HepG2 (cell line): ENCODE results near the gene CES3. TPM values are rescaled to one million over a fixed set of nuclear protein-coding genes. Genes with fewer than 3 reads are reported as not detected.
"Not testable (repeated sequence)": the region's sequence is repeated elsewhere in the genome, so short reads cannot be mapped to it uniquely, and the experiment has no call there.

Experiments used
- ATAC-seq: fragments of 200-7000 bp; cut with Tn5 transposase; 3 replicates; pipeline ENCODE4 v1.9.1; 2020; ENCODE audit warnings: mild to moderate bottlenecking, moderate library complexity
- BruUV-seq: library from RNA; stranded (reverse); fragments of 400-500 nt; replicated peaks from 2 replicates; lab custom pipeline; 2021; lab: Mats Ljungman, UMichigan
- CTCF ChIA-PET: fragments of 300-600 bp; formaldehyde crosslinking; extraction: SDS; loops from one replicate; lab custom pipeline; 2021; ENCODE audit warnings: low total read pairs, inconsistent platforms, low intra/inter-chr PET ratio; lab: Yijun Ruan, JAX
- POLR2A ChIA-PET: fragments of 350-600 bp; sonication (Branson Sonifier 250); formaldehyde crosslinking; loops from one replicate; lab custom pipeline; 2020; ENCODE audit warnings: antibody characterized with exemption, inconsistent platforms; lab: Yijun Ruan, JAX
- DNase-seq: peaks from one replicate; pipeline ENCODE4 v3.0.0-alpha.2; 2015; ENCODE audit warnings: low spot score
- FAIRE-seq: peaks from 3 replicates; lab custom pipeline; 2011; peaks lifted over from hg19 to GRCh38; lab: Jason Lieb, UNC
- H2AFZ ChIP-seq: one replicate; pipeline ENCODE4 v1.6.1; 2011; ENCODE audit warnings: low read length, inconsistent platforms
- H3K27ac ChIP-seq: fragments of 300-600 bp; 3 replicates; pipeline ENCODE4 v1.8.0; 2011; ENCODE audit warnings: mixed run types, mild to moderate bottlenecking, mixed read lengths, low read length, inconsistent platforms; ENCODE audit not compliant: insufficient read depth; ENCODE audit errors: extremely low read length
- H3K27me3 ChIP-seq, 2 experiments: fragments of 200-600 bp in 1 of 2; 2 replicates in 1 of 2; 3 replicates in 1 of 2; pipeline versions ENCODE4 v1.6.0 to v1.8.0; 2011; ENCODE audit warnings: low read length in 2 of 2, mild to moderate bottlenecking in 2 of 2, moderate library complexity in 2 of 2, inconsistent platforms in 1 of 2; ENCODE audit not compliant: insufficient read depth in 2 of 2, control insufficient read depth in 1 of 2
- H3K36me3 ChIP-seq, 2 experiments: fragments of 200-600 bp in 1 of 2; replicated peaks in 1 of 2; 2 replicates in 1 of 2; 3 replicates in 1 of 2; pipeline versions ENCODE4 v1.5.1 to v1.8.0; 2011; ENCODE audit warnings: low read length in 2 of 2, inconsistent platforms in 1 of 2; ENCODE audit not compliant: insufficient read depth in 2 of 2, control insufficient read depth in 1 of 2
- H3K4me1 ChIP-seq: 2 replicates; pipeline ENCODE4 v1.5.1; 2012; ENCODE audit warnings: low read length, inconsistent platforms; ENCODE audit not compliant: insufficient read depth
- H3K4me2 ChIP-seq: 2 replicates; pipeline ENCODE4 v1.6.0; 2011; ENCODE audit warnings: low read depth, low read length, inconsistent platforms
- H3K4me3 ChIP-seq, 3 experiments: fragments of 200-600 bp in 1 of 3; sonication (generic), shearing (Covaris generic) in 1 of 3; replicated peaks in 1 of 3; 2 replicates each; pipeline ENCODE4 v1.5.1; 2011 to 2016; ENCODE audit warnings: low read length in 3 of 3, inconsistent platforms in 2 of 3, low read depth in 2 of 3, mild to moderate bottlenecking in 2 of 3, control low read depth in 1 of 3, mixed read lengths in 1 of 3; ENCODE audit not compliant: insufficient read depth in 1 of 3
- H3K79me2 ChIP-seq: one replicate; pipeline ENCODE4 v1.6.1; 2011; ENCODE audit warnings: low read length, inconsistent platforms; ENCODE audit not compliant: insufficient read depth
- H3K9ac ChIP-seq: 2 replicates; pipeline ENCODE4 v1.6.0; 2011; ENCODE audit warnings: mild to moderate bottlenecking, low read depth, low read length, inconsistent platforms; ENCODE audit not compliant: insufficient read depth
- H3K9me3 ChIP-seq: 2 replicates; pipeline ENCODE4 v1.5.1; 2012; ENCODE audit warnings: mild to moderate bottlenecking, low read length
- H4K20me1 ChIP-seq: 2 replicates; pipeline ENCODE4 v1.6.0; 2011; ENCODE audit warnings: inconsistent platforms, mild to moderate bottlenecking, low read length, moderate library complexity; ENCODE audit not compliant: insufficient read depth
- KDM2A ChIP-seq: sonication (generic); formaldehyde crosslinking; IDR thresholded peaks from 2 replicates; pipeline ENCODE4 v1.4.0; 2020; ENCODE audit warnings: low read depth, missing genetic modification reagents, borderline replicate concordance
- KLF12 ChIP-seq: sonication (generic); formaldehyde crosslinking; IDR thresholded peaks from 2 replicates; pipeline ENCODE4 v1.4.0; 2020; ENCODE audit warnings: missing genetic modification reagents, borderline replicate concordance
- MEIS2 ChIP-seq: sonication (generic); formaldehyde crosslinking; IDR thresholded peaks from 2 replicates; pipeline ENCODE4 v1.9.0; 2021; ENCODE audit warnings: mild to moderate bottlenecking, missing genetic modification reagents
- MXD4 ChIP-seq: IDR thresholded peaks from 2 replicates; pipeline ENCODE4 v1.6.1; 2016; ENCODE audit warnings: mild to moderate bottlenecking, missing biosample characterization, missing genetic modification reagents
- SP1 ChIP-seq, 2 experiments: fragments of 450-650 bp in 1 of 2; sonication (generic) in 1 of 2; formaldehyde crosslinking in 1 of 2; IDR thresholded peaks; 2 replicates each; pipeline versions ENCODE4 v1.4.0 to v1.6.1; 2016 to 2020; ENCODE audit warnings: missing genetic modification reagents in 1 of 2
- TBP ChIP-seq: sonication (generic); formaldehyde crosslinking; IDR thresholded peaks from 2 replicates; pipeline ENCODE4 v1.5.0; 2020; ENCODE audit warnings: missing genetic modification reagents
- TBX2 ChIP-seq: sonication (generic); formaldehyde crosslinking; IDR thresholded peaks from 2 replicates; pipeline ENCODE4 v1.5.0; 2020; ENCODE audit warnings: missing genetic modification reagents, mild to moderate bottlenecking, borderline replicate concordance
- ZFP90 ChIP-seq: sonication (generic); formaldehyde crosslinking; IDR thresholded peaks from 2 replicates; pipeline ENCODE4 v1.8.0; 2022; ENCODE audit warnings: missing genetic modification reagents, mild to moderate bottlenecking, inconsistent platforms, borderline replicate concordance
- ZFY ChIP-seq: sonication (generic); formaldehyde crosslinking; IDR thresholded peaks from 2 replicates; pipeline ENCODE4 v1.4.0; 2020; ENCODE audit warnings: missing genetic modification reagents
- ZMYM3 ChIP-seq: sonication (generic); formaldehyde crosslinking; IDR thresholded peaks from 2 replicates; pipeline ENCODE4 v1.5.1; 2020; ENCODE audit warnings: mild to moderate bottlenecking, missing genetic modification reagents
- ZNF44 ChIP-seq: sonication (generic); formaldehyde crosslinking; IDR thresholded peaks from 2 replicates; pipeline ENCODE4 v1.5.1; 2020; ENCODE audit warnings: mild to moderate bottlenecking, missing genetic modification reagents
- ZNF552 ChIP-seq: sonication (generic); formaldehyde crosslinking; IDR thresholded peaks from 2 replicates; pipeline ENCODE4 v1.9.0; 2022; ENCODE audit warnings: missing genetic modification reagents, mild to moderate bottlenecking, borderline replicate concordance
- WGBS: methylation state at CpG from one replicate; pipeline ENCODE4 v1.1.6; 2017; ENCODE audit warnings: low lambda C conversion rate; 5-methylcytosine and 5-hydroxymethylcytosine counted together
- in situ Hi-C: cut with HindIII; loops from 2 replicates; pipeline ENCODE4 v1.10.0; 2017; ENCODE audit warnings: low pct_unique_long_range_greater_than_20kb; ENCODE audit not compliant: extremely low pct_ligation_motif_present
- intact Hi-C: fragments of 100-400 bp; cut with micrococcal nuclease; formaldehyde crosslinking; loops from one replicate; pipeline ENCODE4 v1.10.0; 2022; ENCODE audit not compliant: unreplicated experiment
- polyA plus RNA-seq, 8 experiments: library from polyadenylated mRNA; depleted of rRNA in 3 of 8; stranded (reverse) in 7 of 8; unstranded in 1 of 8; fragments of >200 nt; fragmentation: Illumina TruSeq in 4 of 8; extraction: Trizol in 4 of 8; gene quantifications; 2 replicates each; pipeline versions ENCODE4 v1.2.1 to v1.2.3, GENCODE V29; 2011 to 2016; ENCODE audit warnings: low read depth in 4 of 8, missing spikeins in 1 of 8, mixed read lengths in 1 of 8; ENCODE audit not compliant: insufficient read depth in 1 of 8
- total RNA-seq, 5 experiments: library from RNA; depleted of rRNA; stranded (reverse); fragments of >200 nt; fragmentation: Illumina TruSeq; extraction: Trizol; gene quantifications; 2 replicates each; pipeline ENCODE4 v1.2.3, GENCODE V29; 2016; ENCODE audit warnings: low read depth in 1 of 5
- TF ChIP-seq, protein P1 (sequence below): IDR thresholded peaks from 2 replicates; pipeline ENCODE4 v1.6.1; 2016; ENCODE audit warnings: low read depth
- TF ChIP-seq, protein P2 (sequence below): sonication (generic); formaldehyde crosslinking; IDR thresholded peaks from 2 replicates; pipeline ENCODE4 v1.4.0; 2020; ENCODE audit warnings: missing genetic modification reagents
- TF ChIP-seq, protein P3 (sequence below): sonication (generic); formaldehyde crosslinking; IDR thresholded peaks from 2 replicates; pipeline ENCODE4 v1.8.1; 2023; ENCODE audit warnings: missing genetic modification reagents, mild to moderate bottlenecking, borderline replicate concordance
- TF ChIP-seq, protein P4 (sequence below): sonication (generic); formaldehyde crosslinking; IDR thresholded peaks from 2 replicates; pipeline ENCODE4 v1.5.0; 2020; ENCODE audit warnings: mild to moderate bottlenecking, missing genetic modification reagents

CES3 gene
- total and polyA plus RNA-seq, 2 of the 13 experiments (the other 11 are each of a cell fraction or from before 2014, with no cell fraction given) = 6.6 to 17.4 TPM

DNA sequence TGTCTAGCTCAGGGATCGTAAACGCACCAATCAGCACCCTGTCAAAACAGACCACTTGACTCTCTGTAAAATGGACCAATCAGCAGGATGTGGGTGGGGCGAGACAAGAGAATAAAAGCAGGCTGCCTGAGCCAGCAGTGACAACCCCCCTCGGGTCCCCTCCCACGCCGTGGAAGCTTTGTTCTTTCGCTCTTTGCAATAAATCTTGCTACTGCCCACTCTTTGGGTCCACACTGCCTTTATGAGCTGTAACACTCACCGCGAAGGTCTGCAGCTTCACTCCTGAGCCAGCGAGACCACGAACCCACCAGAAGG is 13.8 kb downstream of the CES3 start (continued):
- not testable (repeated sequence) for TF ChIP-seq SP1 (IDR thresholded peaks at IDR 0.05)
- peak; percentile 24; the same call in 1 of the 2 replicates for TF ChIP-seq SP1 (CRISPR knock-in tag; IDR thresholded peaks at IDR 0.05)
- TF ChIP-seq, protein P1, sequence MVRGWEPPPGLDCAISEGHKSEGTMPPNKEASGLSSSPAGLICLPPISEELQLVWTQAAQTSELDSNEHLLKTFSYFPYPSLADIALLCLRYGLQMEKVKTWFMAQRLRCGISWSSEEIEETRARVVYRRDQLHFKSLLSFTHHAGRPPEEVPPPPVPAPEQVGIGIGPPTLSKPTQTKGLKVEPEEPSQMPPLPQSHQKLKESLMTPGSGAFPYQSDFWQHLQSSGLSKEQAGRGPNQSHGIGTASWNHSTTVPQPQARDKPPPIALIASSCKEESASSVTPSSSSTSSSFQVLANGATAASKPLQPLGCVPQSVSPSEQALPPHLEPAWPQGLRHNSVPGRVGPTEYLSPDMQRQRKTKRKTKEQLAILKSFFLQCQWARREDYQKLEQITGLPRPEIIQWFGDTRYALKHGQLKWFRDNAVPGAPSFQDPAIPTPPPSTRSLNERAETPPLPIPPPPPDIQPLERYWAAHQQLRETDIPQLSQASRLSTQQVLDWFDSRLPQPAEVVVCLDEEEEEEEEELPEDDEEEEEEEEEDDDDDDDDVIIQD = 0 out of 2 replicates have a peak, but pooled peaks have one; percentile 33

DNA sequence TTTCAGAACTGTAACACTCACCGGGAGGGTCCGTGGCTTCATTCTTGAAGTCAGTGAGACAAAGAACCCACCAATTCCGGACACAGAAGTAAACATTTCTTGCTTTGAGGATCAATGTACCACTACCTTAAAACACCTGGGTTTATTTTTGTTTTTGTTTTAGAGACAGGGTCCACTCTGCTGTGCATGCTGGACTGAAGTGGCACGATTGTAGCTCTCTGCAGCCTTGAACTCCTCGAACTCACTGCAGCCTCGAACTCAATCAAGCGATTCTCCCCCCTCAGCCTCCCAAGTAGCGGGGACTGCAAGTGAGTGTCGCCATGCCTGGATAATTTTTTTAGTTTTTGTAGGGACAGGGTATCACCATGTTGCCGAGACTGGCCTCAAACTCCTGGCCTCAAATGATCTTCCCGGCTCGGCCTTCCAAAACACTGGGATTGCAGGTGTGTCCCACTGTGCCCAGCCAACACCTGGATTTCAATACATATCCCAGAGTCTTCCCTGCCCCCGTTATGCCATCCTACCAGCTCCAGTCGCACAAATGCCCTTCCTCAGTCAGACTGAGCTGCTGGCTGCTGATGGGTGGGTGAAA is 14.3 kb downstream of the CES3 start:
- Histone ChIP-seq H3K9ac (no peak overlapping the region), H3K4me1 (peaks cover 66% of the 10 kb centered on the region), H3K79me2 (no peaks in the 10 kb centered on the region), H3K27ac (no peak overlapping the region), H2AFZ (no peak overlapping the region), H3K9me3 (no peaks in the 10 kb centered on the region), H3K27me3 (peaks cover 2 to 11% of the 10 kb centered on the region in 2 experiments; a peak in 3 of 5 replicates), H3K4me2 (peak overlapping the region; percentile 50), H3K4me3 (no peak overlapping the region; a peak in 1 of 6 replicates), H4K20me1 (no peaks in the 10 kb centered on the region), H3K36me3 (no peaks in the 10 kb centered on the region)
- ChIA-PET POLR2A (interaction anchor here (1.3 to 1.4 kb wide), 2 partner anchors 15 to 251 kb away, joined by 3 read pairs; partner anchors contain the start of gene CES3), CTCF (interaction anchor here (1.2 to 1.5 kb wide), 2 partner anchors 22 to 80 kb away, joined by 3 to 4 read pairs; no protein-coding TSS in a partner anchor)
- 44% methylated on average over 14 of the region's 14 CpGs for WGBS
- in situ Hi-C loops = loop anchor here (5.0 kb wide), 3 partner anchors 37 to 212 kb away; partner anchors contain the start of genes FBXL8 and TRADD
- TSS peak; percentile 91 for BruUV-seq
- intact Hi-C loops = no loop called here
- DNase-seq = no peak
- peak; percentile 32 for FAIRE-seq
- ATAC-seq = no peak
- peak; percentile 34; the same call in 1 of the 2 replicates for TF ChIP-seq ZMYM3 (CRISPR knock-in tag)
- TF ChIP-seq TBX2 = 0 out of 2 replicates have a peak, but pooled peaks have one; percentile 1
- 0 out of 2 replicates have a peak, but pooled peaks have one; percentile 50 for TF ChIP-seq KLF12 (CRISPR knock-in tag)
- TF ChIP-seq ZNF44 (CRISPR knock-in tag) = 0 out of 2 replicates have a peak, but pooled peaks have one; percentile 62
- 0 out of 2 replicates have a peak, but pooled peaks have one; percentile 33 for TF ChIP-seq ZFP90 (CRISPR knock-in tag)
- 0 out of 2 replicates have a peak, but pooled peaks have one; percentile 70 for TF ChIP-seq TBP
- TF ChIP-seq, protein P2, sequence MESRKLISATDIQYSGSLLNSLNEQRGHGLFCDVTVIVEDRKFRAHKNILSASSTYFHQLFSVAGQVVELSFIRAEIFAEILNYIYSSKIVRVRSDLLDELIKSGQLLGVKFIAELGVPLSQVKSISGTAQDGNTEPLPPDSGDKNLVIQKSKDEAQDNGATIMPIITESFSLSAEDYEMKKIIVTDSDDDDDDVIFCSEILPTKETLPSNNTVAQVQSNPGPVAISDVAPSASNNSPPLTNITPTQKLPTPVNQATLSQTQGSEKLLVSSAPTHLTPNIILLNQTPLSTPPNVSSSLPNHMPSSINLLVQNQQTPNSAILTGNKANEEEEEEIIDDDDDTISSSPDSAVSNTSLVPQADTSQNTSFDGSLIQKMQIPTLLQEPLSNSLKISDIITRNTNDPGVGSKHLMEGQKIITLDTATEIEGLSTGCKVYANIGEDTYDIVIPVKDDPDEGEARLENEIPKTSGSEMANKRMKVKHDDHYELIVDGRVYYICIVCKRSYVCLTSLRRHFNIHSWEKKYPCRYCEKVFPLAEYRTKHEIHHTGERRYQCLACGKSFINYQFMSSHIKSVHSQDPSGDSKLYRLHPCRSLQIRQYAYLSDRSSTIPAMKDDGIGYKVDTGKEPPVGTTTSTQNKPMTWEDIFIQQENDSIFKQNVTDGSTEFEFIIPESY (CRISPR knock-in tag) = 0 out of 2 replicates have a peak, but pooled peaks have one; percentile 11
- 0 out of 2 replicates have a peak, but pooled peaks have one; percentile 40 for TF ChIP-seq MEIS2 (CRISPR knock-in tag)
- TF ChIP-seq ZNF552 (CRISPR knock-in tag) = no peak
- TF ChIP-seq, protein P3, sequence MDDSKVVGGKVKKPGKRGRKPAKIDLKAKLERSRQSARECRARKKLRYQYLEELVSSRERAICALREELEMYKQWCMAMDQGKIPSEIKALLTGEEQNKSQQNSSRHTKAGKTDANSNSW (CRISPR knock-in tag) = no peak
- TF ChIP-seq, protein P4, sequence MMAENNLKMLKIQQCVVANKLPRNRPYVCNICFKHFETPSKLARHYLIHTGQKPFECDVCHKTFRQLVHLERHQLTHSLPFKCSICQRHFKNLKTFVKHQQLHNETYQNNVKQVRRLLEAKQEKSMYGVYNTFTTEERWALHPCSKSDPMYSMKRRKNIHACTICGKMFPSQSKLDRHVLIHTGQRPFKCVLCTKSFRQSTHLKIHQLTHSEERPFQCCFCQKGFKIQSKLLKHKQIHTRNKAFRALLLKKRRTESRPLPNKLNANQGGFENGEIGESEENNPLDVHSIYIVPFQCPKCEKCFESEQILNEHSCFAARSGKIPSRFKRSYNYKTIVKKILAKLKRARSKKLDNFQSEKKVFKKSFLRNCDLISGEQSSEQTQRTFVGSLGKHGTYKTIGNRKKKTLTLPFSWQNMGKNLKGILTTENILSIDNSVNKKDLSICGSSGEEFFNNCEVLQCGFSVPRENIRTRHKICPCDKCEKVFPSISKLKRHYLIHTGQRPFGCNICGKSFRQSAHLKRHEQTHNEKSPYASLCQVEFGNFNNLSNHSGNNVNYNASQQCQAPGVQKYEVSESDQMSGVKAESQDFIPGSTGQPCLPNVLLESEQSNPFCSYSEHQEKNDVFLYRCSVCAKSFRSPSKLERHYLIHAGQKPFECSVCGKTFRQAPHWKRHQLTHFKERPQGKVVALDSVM (CRISPR knock-in tag) = peak; percentile 86
- TF ChIP-seq KDM2A (CRISPR knock-in tag) = 0 out of 2 replicates have a peak, but pooled peaks have one; percentile 1
- 0 out of 2 replicates have a peak, but pooled peaks have one; percentile 16 for TF ChIP-seq ZFY (CRISPR knock-in tag)
- TF ChIP-seq MXD4 = 0 out of 2 replicates have a peak, but pooled peaks have one; percentile 5
